NCI-H2196 (cell line): Measurements from ENCODE around the gene ALAS1.
A peak's percentile ranks its signal among the peaks of the same experiment; 100 is the strongest.

Experiments
- DNase-seq: peaks from one replicate; lab custom pipeline; 2025; ENCODE audit not compliant: unreplicated experiment; lab: John Stamatoyannopoulos, UW

Gene ALAS1

DNA sequence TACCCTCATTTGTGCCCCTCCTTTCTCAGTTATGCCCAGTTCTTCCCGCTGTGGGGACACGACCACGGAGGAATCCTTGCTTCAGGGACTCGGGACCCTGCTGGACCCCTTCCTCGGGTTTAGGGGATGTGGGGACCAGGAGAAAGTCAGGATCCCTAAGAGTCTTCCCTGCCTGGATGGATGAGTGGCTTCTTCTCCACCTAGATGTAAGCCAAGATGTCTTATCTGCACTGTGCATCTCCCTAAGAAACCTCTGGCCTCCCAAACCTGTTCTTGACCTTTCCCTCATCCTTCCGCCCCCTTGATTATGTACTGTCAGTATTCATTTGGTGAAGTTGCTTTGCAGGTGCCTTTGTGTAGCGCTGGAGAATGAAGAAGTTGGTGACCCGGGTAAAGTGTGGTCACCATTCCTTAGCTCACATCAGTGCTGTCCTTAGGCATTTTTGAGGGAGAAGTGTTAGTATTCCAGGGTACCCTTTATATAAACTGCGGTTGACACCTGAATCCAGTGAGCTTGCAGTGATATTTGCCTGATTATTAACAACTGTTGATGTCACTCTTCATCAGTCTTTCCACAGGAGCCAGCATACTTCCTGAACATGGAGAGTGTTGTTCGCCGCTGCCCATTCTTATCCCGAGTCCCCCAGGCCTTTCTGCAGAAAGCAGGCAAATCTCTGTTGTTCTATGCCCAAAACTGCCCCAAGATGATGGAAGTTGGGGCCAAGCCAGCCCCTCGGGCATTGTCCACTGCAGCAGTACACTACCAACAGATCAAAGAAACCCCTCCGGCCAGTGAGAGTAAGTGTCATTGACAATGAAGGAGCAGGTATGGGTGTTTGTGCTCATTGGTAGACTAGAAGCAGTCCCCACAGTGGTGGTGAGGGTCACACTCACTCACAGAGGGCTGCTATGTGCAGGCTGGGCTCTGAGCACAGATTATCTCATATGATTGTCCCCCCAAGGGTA is 966 bp downstream of the ALAS1 start:
- DNase-seq, result no peak

DNA sequence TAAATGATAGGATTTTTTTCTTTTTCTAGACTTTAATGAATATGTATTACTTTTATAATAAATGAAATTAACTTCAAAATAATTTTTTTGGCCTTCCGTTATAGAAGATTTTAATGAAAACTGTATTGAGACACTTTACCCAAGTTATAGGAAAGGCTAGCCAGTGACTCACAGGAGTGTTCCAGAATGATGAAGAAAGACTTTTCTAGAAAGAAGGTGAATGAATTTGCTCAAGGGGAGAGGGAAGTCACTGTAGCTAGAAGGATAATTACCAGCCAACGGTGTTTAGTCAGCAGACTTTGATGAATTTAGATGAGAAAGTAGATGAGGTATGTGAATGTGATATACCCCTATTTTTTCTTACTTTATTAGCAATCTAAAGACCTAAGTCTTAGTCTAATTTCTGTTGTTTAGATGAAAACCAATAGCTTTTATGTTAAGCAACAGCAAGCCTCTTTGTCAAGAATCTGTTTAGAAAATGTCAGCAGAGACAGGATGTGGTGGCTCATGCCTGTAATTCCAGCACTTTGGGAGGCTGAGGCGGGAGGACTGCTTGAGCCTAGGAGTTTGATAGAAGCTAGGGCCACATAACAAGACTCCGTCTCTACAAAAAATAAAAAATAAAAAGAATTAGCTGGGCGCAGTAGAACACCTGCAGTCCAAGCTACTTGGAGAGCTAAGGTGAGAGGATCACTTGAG is 3.2 kb downstream of the ALAS1 start:
- DNase-seq, result no peak

DNA sequence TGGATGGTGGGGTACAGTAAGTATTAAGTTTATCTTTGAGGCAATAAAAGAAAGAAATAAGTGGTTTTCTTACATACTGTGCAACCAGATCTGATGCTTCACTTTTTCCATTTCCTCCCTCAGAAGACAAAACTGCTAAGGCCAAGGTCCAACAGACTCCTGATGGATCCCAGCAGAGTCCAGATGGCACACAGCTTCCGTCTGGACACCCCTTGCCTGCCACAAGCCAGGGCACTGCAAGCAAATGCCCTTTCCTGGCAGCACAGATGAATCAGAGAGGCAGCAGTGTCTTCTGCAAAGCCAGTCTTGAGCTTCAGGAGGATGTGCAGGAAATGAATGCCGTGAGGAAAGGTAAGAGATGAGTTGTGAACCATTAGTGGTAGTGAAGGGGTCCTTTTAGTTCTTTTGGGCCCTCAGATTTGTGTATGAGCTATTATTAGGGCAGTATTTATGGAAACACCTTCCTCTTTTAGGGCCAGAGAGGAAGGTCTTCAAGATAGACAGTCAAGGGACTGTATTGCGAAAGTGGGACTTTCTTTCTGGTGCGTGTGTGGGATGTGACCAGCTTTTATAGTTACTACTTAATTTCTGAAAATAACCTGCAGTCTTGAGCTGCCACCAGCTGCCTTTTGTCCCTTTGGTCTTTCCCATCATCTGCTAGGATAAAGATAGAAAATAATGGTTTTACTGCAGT is 4.6 kb downstream of the ALAS1 start:
- DNase-seq, result no peak

DNA sequence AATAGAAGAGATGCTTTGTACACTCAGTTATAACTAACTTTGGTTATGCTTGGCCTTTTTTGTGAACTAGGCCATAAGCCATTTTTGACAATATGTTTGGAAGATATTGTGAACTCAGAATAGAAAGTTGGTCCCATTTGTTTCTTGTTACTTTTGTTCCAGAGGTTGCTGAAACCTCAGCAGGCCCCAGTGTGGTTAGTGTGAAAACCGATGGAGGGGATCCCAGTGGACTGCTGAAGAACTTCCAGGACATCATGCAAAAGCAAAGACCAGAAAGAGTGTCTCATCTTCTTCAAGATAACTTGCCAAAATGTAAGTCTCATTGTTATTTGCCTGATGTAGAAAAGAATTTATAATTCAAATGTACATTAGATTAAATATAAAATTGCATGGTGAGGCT is 5.7 kb downstream of the ALAS1 start:
- DNase-seq, result no peak

DNA sequence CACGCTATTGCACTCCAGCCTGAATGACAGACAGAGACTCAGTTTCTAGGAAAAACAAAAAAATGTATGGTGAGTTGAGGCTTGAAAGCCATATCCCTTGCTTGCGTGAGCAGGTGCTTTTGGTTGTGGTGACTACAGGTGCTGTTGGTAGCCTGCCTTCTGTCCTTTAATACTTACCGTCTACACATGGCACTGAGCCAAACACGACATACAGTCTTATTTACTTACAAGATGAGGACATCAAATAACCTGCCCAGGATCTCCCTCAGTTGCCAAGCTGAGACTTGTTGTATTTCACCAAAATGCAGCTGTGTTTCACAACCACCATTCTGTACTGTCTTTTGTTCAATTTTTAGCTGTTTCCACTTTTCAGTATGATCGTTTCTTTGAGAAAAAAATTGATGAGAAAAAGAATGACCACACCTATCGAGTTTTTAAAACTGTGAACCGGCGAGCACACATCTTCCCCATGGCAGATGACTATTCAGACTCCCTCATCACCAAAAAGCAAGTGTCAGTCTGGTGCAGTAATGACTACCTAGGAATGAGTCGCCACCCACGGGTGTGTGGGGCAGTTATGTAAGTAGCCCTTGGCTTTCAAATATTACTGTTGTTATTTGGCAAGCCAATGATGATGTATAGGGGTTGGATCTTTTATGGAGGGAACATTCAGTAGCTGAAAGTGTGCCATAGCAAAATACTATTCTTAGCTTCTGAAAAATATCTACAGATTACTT is 6.5 kb downstream of the ALAS1 start:
- peak; percentile 70 for DNase-seq

DNA sequence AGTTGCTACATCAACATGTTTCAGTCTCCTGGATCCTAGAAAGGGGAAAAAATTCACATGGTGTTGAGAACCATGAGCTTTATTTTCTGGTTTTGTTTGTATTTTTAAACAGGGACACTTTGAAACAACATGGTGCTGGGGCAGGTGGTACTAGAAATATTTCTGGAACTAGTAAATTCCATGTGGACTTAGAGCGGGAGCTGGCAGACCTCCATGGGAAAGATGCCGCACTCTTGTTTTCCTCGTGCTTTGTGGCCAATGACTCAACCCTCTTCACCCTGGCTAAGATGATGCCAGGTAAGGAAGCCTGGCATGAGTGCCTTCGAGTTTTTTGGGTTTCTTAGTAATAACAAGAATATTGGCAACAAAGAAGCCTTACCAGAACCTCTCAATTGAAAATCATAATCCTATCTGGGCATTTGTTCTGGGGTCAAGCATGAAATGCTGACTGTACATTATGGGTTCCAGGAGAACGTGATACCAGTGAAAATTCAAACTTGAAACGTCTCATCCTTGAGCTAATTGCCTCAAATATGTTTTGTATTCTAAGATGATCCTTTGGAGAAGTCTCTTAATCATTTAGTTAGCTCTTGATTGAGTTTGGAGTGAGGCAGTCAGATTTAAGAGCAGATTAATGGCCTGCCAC is 7.9 kb downstream of the ALAS1 start:
- no peak for DNase-seq

DNA sequence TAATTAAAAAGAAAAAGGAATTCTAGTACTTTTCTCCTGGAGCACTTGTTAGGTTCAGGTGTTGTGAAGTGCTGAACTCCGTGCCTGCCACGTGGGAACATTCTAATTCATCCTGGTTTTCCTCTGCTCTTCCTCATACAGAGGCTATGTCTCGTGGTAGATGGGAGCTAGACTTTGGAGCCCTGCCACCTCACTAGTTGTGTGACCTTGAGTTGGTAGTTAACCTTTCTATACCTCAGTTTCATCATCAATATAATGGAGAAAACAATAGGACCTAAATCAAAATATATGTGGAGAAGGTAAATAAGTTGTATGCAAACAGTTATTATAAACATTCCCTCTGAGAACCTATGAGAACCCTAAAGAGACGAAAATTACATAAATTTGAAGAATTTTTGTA is 10.6 kb downstream of the ALAS1 start:
- no peak for DNase-seq

DNA sequence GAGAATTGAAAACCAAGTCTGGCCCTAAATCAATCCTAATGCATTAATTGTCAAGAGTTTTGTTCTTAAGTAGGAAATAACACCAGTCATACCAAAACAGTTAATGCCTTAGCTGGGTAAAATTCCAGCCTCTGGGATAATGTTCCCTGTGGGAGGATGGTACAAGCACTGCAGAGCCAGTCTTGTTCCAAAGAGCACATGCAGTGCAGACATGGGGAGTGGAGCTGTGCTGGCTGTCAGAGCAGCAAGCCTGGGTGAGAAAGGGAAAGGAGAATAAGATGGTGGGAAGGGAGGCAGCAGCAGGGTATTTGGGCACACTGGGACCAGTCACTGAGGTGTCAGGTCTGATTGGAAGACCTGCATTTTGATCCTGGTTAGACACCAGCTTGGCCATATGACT is 12.1 kb downstream of the ALAS1 start:
- DNase-seq, result no peak

DNA sequence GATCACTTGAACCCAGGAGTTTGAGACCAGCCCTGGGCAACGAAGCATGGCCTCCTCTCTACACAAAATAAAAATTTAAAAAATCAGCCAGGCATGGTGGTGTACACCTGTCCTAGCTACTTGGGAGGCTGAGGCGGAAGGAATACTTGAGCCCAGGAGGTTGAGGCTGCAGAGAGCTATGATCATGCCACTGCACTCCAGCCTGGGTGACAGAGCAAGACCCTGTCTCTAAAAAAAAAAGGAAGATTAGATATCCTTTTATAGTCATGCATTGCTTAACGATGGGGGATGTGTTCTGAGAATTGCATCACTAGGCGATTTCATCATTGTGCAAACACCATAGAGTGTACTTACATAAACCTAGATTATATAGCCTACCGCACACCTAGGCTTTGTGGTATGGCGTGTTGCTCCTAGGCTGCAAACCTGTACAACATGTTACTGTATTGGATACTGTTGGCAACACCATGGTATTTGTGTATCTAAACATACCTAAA is 12.6 kb downstream of the ALAS1 start:
- DNase-seq, result no peak

DNA sequence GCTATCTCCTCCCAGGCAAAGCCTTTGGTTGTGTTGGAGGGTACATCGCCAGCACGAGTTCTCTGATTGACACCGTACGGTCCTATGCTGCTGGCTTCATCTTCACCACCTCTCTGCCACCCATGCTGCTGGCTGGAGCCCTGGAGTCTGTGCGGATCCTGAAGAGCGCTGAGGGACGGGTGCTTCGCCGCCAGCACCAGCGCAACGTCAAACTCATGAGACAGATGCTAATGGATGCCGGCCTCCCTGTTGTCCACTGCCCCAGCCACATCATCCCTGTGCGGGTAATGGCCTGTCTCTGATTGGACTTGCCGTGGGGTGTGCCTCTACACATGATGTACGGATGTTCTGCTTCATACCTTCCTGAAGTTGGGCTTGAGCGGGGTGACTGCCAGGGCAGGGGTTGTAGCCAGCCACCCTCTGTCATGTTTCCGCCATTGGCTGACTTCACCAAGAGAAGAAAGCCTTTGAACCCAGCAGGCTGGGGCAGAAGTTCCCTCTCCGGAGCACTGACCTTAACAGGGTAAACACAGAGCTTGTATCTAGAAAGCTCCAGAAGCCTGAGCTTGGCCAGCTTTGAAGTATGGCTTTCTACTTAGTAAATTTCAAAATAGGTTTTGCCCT is 13.4 kb downstream of the ALAS1 start:
- no peak for DNase-seq

DNA sequence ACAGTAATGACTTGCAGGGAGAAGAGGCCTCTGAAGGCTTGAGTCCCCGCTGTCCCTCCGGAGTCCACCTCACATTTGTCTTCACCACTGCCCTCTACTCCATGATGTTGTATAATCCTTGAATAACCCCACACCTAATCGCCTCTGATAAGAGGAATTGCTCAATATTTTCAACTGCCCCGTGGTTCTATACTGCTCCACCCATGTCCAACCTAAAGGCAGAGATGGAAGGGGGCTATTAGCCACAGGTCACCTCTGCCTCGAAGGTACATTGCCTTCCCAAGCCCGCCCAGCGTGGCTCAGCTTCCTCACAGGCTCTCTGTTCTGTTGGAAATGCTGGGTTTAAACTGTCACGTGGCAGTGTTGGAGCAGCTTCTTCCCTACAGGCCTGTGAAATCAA is 15.0 kb downstream of the ALAS1 start:
- no peak for DNase-seq

DNA sequence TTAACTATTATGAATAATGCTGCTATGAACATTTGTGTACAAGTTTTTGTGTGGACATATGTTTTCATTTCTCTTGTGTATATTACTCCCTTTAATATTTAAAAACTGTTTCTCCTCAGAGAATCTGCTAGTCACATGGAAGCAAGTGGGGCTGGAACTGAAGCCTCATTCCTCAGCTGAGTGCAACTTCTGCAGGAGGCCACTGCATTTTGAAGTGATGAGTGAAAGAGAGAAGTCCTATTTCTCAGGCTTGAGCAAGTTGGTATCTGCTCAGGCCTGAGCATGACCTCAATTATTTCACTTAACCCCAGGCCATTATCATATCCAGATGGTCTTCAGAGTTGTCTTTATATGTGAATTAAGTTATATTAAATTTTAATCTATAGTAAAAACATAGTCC is 15.9 kb downstream of the ALAS1 start:
- no peak for DNase-seq

DNA sequence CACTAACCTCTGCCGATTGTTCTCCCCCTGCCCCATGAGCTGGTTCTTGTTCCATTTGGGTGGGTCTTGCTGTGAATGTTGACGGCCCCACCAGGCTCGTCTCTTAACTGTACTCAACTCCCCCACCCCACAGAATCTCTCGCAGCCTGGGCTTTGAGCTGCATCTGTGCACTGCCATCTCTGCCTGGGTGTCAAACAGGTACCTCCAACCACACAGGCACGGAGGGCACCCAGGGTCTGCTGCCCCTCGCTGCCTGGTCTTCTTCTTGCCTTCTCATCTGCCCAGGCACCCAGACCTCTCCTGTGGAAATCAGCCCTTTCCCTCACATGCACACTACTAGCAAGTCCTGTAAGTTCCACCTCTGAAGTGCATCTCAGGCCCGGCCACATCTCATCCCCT is 17.4 kb downstream of the ALAS1 start:
- DNase-seq, result no peak

DNA sequence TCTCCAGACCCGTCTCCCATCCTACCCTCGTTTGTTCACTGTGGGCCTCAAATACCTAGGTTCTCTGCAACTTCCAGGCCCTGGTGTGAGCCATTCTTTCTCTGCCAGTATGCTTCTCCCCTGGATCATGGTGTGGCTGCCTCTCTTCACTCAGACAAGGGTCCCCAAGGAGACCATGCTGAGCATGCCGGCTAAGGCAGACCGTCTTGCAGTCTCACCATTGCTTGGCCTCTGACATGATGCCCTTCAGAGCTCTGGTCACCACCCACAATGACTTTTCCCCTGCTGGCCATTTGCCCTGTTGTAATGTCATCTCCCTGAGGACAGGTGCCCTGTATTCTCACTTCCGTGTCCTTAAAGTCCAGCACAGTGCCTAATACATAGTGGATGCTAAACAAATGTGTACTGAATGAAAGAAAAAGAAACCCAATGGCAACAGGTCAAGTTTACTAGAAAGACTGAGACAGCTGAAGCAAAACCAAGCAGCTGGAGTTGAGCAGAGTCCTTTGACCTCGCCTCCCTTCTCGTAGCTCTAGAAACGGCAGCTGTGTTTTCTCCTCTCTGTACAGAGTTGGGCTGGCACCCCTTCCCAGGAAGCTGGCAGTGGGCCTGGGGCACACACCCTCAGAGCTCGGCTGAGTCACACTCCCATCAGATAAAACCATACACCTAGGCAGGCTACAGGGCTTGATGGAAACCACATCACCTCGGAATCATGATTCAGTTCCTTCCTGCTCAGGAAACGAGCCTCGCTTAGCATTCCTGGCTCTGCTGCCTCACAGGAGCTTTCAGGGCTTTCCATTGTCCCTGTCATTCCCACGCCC is 18.8 kb downstream of the ALAS1 start:
- peak; percentile 85 for DNase-seq

DNA sequence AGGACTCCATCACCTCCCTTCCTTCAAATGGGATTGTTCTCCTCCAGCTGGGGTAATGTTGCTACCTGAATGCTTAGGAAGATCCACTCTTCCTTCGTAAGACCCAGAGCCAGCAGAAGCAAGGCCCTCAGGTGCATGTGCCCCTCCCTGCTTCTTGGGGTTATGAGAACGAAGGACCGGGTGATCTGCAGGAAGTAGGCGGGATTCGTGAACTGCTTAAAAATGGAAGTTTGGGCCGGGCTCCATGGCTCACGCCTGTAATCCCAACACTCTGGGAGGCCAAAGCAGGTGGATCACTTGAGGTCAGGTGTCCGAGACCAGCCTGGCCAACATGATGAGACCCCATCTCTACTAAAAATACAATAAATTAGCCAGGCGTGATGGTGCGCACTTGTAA is 19.4 kb downstream of the ALAS1 start:
- no peak for DNase-seq

DNA sequence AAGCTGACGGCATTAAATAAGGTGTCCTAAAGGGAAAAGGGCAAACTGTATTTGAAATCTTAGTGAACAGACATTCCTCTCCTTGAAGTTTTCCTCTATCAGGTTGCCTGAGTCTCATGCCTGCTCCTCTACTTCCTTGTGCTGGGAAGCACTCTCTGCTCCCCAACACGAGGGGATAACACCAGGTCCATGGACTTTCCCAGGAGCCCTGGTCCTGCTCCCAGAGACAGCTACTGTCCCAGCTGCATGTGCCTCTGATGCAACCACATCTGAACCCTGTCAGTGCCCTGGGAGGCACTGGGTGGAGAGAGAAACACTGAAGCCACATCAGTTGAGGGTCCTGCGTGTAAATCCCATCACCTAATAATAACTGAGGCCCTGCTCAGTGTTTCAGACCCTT is 20.1 kb downstream of the ALAS1 start:
- no peak for DNase-seq

DNA sequence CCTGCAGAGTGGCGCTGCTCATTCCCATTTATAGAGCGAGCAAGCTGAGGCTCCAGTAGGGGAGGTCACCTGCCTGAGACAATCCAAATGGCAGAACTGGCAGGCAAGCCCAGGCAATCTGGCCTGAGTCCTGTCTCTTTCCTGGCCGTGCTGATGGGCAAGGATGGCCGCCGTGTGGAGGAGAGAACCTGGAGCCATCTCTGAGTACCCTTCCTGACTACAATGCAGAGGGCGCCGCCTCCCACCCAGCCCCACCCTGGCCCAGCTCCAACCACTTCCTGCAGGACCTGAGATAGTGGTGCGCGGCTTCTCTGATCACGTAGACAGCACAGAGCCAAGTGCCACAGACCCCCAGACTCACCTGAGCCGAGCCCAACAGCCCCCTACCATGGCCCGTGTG is 20.5 kb downstream of the ALAS1 start:
- DNase-seq, result no peak

DNA sequence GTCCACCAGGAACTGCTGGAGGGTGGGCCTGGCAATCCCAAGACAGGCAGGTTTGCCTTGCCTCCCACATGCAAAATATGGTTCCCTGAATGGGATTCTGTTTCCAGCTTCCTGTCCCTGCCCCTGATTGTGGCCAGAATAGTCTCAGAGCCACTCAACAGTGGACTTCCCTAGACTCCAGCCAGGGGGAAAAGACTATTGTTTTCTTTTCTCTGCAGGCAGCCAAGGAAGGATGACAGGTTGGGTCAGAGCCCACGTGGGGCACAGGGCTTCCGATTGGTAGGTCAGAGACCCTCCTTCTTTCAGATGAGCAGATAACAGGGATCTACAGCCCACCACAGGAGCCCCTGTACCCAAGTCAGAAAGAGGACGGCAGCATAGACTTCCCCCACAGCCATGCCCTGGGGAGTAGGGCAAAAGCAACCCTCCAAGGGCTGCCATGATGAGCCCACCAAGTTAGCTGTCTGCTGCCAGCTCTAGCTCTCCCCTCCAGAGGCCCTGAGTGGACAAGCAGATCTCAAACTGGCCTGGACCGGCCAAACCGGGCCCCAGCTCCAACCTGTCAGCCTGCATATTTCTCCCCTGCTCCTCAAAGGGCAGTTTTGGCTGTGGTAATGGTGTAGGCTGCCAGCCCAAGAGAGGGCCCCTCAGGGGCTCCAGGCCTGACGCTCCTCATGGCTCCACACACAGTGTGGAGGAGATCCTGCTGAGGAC is 21.1 kb downstream of the ALAS1 start:
- no peak for DNase-seq
